NCI-H460 (cell line): ENCODE data around the gene SP9. TPM values are rescaled to one million over a fixed set of nuclear protein-coding genes. Genes with fewer than 3 reads are reported as not detected.
A peak's percentile ranks its signal among the peaks of the same experiment; 100 is the strongest.

Experiments used
- DNase-seq: peaks from one replicate; pipeline ENCODE4 v3.0.0-alpha.2; 2016; ENCODE audit warnings: low read depth; ENCODE audit errors: extremely low read depth
- polyA plus RNA-seq: library from polyadenylated mRNA; depleted of rRNA; stranded (reverse); fragments of >200 nt; gene quantifications from 2 replicates; pipeline ENCODE4 v1.2.3, GENCODE V29; 2014; cell fraction: nucleus; rRNA removed
- total RNA-seq: library from RNA; depleted of rRNA; stranded (reverse); fragments of >200 nt; shearing (Covaris generic); gene quantifications from 2 replicates; pipeline ENCODE4 v1.2.3, GENCODE V29; 2014; rRNA removed

SP9 gene
- not detected in 2 replicates for total RNA-seq
- not detected in 2 replicates for polyA plus RNA-seq

GRCh38 chr2:174334781-174335251 lies at the start of gene SP9:
SP9 (plus strand) TSS chr2:174334954; CDS start chr2:174335093, 139 bp downstream.
- no peak for DNase-seq

GRCh38 chr2:174286172-174286571 lies 48.6 kb upstream of the SP9 start:
- no peak for DNase-seq

- DNase-seq: no peak
Measured at GRCh38 chr2:174292908-174293307, 41.8 kb upstream of the SP9 start.

- no peak for DNase-seq
Measured at GRCh38 chr2:174300114-174300513, 34.6 kb upstream of the SP9 start.

- DNase-seq: no peak
Measured at GRCh38 chr2:174312581-174313234, 22.0 kb upstream of the SP9 start.

GRCh38 chr2:174322149-174322548 lies 12.6 kb upstream of the SP9 start:
- no peak for DNase-seq

GRCh38 chr2:174322746-174323145 lies 12.0 kb upstream of the SP9 start:
- DNase-seq: no peak

GRCh38 chr2:174324530-174324929 lies 10.2 kb upstream of the SP9 start:
- no peak for DNase-seq

GRCh38 chr2:174325373-174326160 lies 9.2 kb upstream of the SP9 start:
- no peak for DNase-seq

GRCh38 chr2:174326161-174327020 lies 8.4 kb upstream of the SP9 start:
- no peak for DNase-seq

GRCh38 chr2:174327021-174327840 lies 7.5 kb upstream of the SP9 start:
- no peak for DNase-seq

- no peak for DNase-seq
Measured at GRCh38 chr2:174327841-174328113, 7.0 kb upstream of the SP9 start.

- DNase-seq: no peak
Measured at GRCh38 chr2:174328114-174328960, 6.4 kb upstream of the SP9 start.

- no peak for DNase-seq
Measured at GRCh38 chr2:174328961-174329715, 5.6 kb upstream of the SP9 start.

- no peak for DNase-seq
Measured at GRCh38 chr2:174330945-174331594, 3.7 kb upstream of the SP9 start.

GRCh38 chr2:174331595-174332216 lies 3.0 kb upstream of the SP9 start:
- DNase-seq: no peak

- peak; percentile 11 for DNase-seq
Measured at GRCh38 chr2:174332217-174332963, 2.4 kb upstream of the SP9 start.
